ENCODE measurements around the gene CLIC5. TPM values are rescaled to one million over a fixed set of nuclear protein-coding genes. Genes with fewer than 3 reads are reported as not detected.

The CLIC5 gene
- total RNA-seq, 4 donors from 2014 or later = 2.8 to 6.9 (median 5.0) TPM

GRCh38 chr6:45832063-45832462, 183.6 kb downstream of the CLIC5 start:
- H3K4me3 ChIP-seq = no peak overlapping the region
- ATAC-seq = no peak
- H3K4me1 ChIP-seq = no peaks in the 10 kb centered on the region
- H3K27ac ChIP-seq = no peak overlapping the region
- H3K9me3 ChIP-seq = peaks cover 0 to 7% (median 0%) of the 10 kb centered on the region in 3 donors
- H3K27me3 ChIP-seq = no peaks in the 10 kb centered on the region
- WGBS, 2 donors (ENCODE audit: low coverage in 1 of 2) = 85 to 100% methylated on average over 4 to 5 of the region's 5 CpGs
- no peaks in the 10 kb centered on the region for H3K36me3 ChIP-seq
- TF ChIP-seq CTCF (IDR thresholded peaks at IDR 0.05) (no peak), EP300 (IDR thresholded peaks at IDR 0.05) (no peak)

Small RNAs within 50 kb of the gene (small RNA-seq; reads per million reads assigned to genes)
- gene RNU6-754P = 0 reads per million in 4 donors

Other genes starting within 250 kb of the CLIC5 start
- 10 to 100 TPM; 20.4 to 43.4 (median 30.1) TPM for gene ENPP4, start 114.1 kb upstream of the CLIC5 start, total RNA-seq
- gene ENPP5, start 155.1 kb upstream of the CLIC5 start, total RNA-seq = 1 to 10 TPM in 3 of 4 donors, under 1 TPM in 1; 0.47 to 2.6 (median 1.3) TPM

Measured in gastroesophageal sphincter (tissue), 4 donors.